Right lobe of liver (tissue), 6 donors: ENCODE data around the gene PAK6. TPM values are rescaled to one million over a fixed set of nuclear protein-coding genes. Genes with fewer than 3 reads are reported as not detected.

Experiments used
- ATAC-seq, 4 donors: fragments of 200-7000 bp; cut with Tn5 transposase; one replicate each; pipeline ENCODE4 v1.9.1; 2020; ENCODE audit warnings: mild to moderate bottlenecking in 4 of 4, moderate library complexity in 4 of 4
- DNase-seq, 3 donors: peaks; one replicate each; pipeline ENCODE4 v3.0.0-alpha.2; 2020
- H3K27ac ChIP-seq, 3 donors: fragments of 200-600 bp; one replicate each; pipeline ENCODE4 v1.8.0; 2022
- H3K27me3 ChIP-seq, 2 donors: fragments of 200-600 bp; one replicate each; pipeline ENCODE4 v1.8.0; 2022
- H3K36me3 ChIP-seq, 4 donors: fragments of 200-600 bp; sonication (generic) in 1 of 4; one replicate each; pipeline versions ENCODE4 v1.5.1 to v1.8.0; 2017 to 2022; ENCODE audit warnings: control low read depth in 1 of 4
- H3K4me1 ChIP-seq, 4 donors: fragments of 200-600 bp; sonication (generic) in 1 of 4; one replicate each; pipeline versions ENCODE4 v1.5.1 to v1.8.0; 2017 to 2022; ENCODE audit warnings: control low read depth in 1 of 4
- H3K4me3 ChIP-seq, 3 donors: fragments of 200-600 bp; one replicate each; pipeline ENCODE4 v1.8.0; 2022
- H3K9me3 ChIP-seq, 4 donors: fragments of 200-600 bp; sonication (generic) in 1 of 4; one replicate each; pipeline versions ENCODE4 v1.5.1 to v1.8.0; 2017 to 2022; ENCODE audit warnings: control low read depth in 1 of 4
- CTCF ChIP-seq, 4 donors: fragments of 200-600 bp in 3 of 4; fragments of 450-650 bp in 1 of 4; IDR thresholded peaks; one replicate each; pipeline versions ENCODE4 v1.5.1 to v1.8.0; 2016 to 2022; ENCODE audit warnings: antibody characterized with exemption in 4 of 4, mild to moderate bottlenecking in 2 of 4
- POLR2A ChIP-seq: fragments of 450-650 bp; IDR thresholded peaks from one replicate; pipeline ENCODE4 v1.6.1; 2017; ENCODE audit warnings: antibody characterized with exemption, mild to moderate bottlenecking
- WGBS: methylation state at CpG from one replicate; pipeline ENCODE4 v1.1.6; 2018; ENCODE audit warnings: low coverage, low lambda C conversion rate; ENCODE audit not compliant: insufficient coverage; ENCODE audit errors: missing lambda C conversion rate; 5-methylcytosine and 5-hydroxymethylcytosine counted together
- intact Hi-C, 2 donors: fragments of 100-400 bp; cut with DNase I; formaldehyde crosslinking; loops; one replicate each; pipeline versions ENCODE4 v1.11.2 to v1.14.1; 2022
- total RNA-seq, 6 experiments: library from RNA; depleted of rRNA in 2 of 6; stranded (reverse); fragments of >200 nt in 2 of 6; fragmentation: NEBNext Ultra II Directional in 3 of 6; extraction: Animal tissue kit (Norgen Biotek cat#: 25700) in 3 of 6; gene quantifications; one replicate each; pipeline versions ENCODE4 v1.1.0 to v1.2.4, GENCODE V29; 2016 to 2023
- donor health status: DM: no; HTN: yes; CAD: no.
- donor health status: DM: no; HTN: no; CAD: no.
- donor health status: DM: no; HTN: no; CAD: no.
- donor health status: DM: no; HTN: yes; CAD: no.
- donor health status: DM: no; HTN: yes; CAD: no.

The PAK6 gene
- total RNA-seq, 6 experiments from 2014 or later: 0.05 to 0.19 (median 0.10) TPM; not detected in 2

GRCh38 chr15:40242601-40243000 lies 3.7 kb downstream of the PAK6 start:
- no peak for ATAC-seq
- Histone ChIP-seq H3K9me3 (no peaks in the 10 kb centered on the region), H3K4me1 (peaks cover 0 to 4% (median 0%) of the 10 kb centered on the region in 4 donors), H3K27ac (no peak overlapping the region), H3K36me3 (no peaks in the 10 kb centered on the region), H3K4me3 (no peak overlapping the region), H3K27me3 (no peaks in the 10 kb centered on the region)
- DNase-seq: peak in 1 of 3 donors; percentile 2
- no peak for TF ChIP-seq POLR2A
- TF ChIP-seq CTCF (IDR thresholded peaks at IDR 0.05): no peak
- intact Hi-C loops: no loop called here
- WGBS: 82% methylated on average over 3 of the region's 5 CpGs

- peak in 1 of 3 donors; percentile 8 for DNase-seq
- no peaks in the 10 kb centered on the region for H3K27me3 ChIP-seq
- ATAC-seq: no peak
- no peaks in the 10 kb centered on the region for H3K36me3 ChIP-seq
- no peaks in the 10 kb centered on the region for H3K9me3 ChIP-seq
- intact Hi-C loops: no loop called here
- TF ChIP-seq CTCF (IDR thresholded peaks at IDR 0.05) (no peak), POLR2A (no peak)
- no peak overlapping the region for H3K4me3 ChIP-seq
- H3K27ac ChIP-seq: no peak overlapping the region
- peaks cover 0 to 4% (median 0%) of the 10 kb centered on the region in 4 donors for H3K4me1 ChIP-seq
- 75% methylated on average over 9 of the region's 9 CpGs for WGBS
Observed at GRCh38 chr15:40243126-40243810, 4.4 kb downstream of the PAK6 start.

- intact Hi-C loops: no loop called here
- Histone ChIP-seq H3K36me3 (no peaks in the 10 kb centered on the region), H3K4me1 (no peaks in the 10 kb centered on the region), H3K4me3 (no peak overlapping the region), H3K27me3 (no peaks in the 10 kb centered on the region), H3K27ac (no peak overlapping the region), H3K9me3 (no peaks in the 10 kb centered on the region)
- TF ChIP-seq CTCF (IDR thresholded peaks at IDR 0.05) (no peak), POLR2A (no peak)
- WGBS: 65% methylated on average over 2 of the region's 5 CpGs
- DNase-seq: peak in 2 of 3 donors; percentile 10 to 19
- ATAC-seq: no peak
Observed at GRCh38 chr15:40244961-40245523, 6.2 kb downstream of the PAK6 start.

GRCh38 chr15:40245666-40246450 lies 7.0 kb downstream of the PAK6 start:
- TF ChIP-seq POLR2A (no peak), CTCF (IDR thresholded peaks at IDR 0.05) (no peak)
- intact Hi-C loops: no loop called here
- Histone ChIP-seq H3K27ac (no peak overlapping the region), H3K9me3 (no peaks in the 10 kb centered on the region), H3K27me3 (no peaks in the 10 kb centered on the region), H3K4me3 (no peak overlapping the region), H3K4me1 (no peaks in the 10 kb centered on the region), H3K36me3 (no peaks in the 10 kb centered on the region)
- WGBS: 81% methylated on average over 6 of the region's 9 CpGs
- peak in 2 of 3 donors; percentile 9 to 37 for DNase-seq
- ATAC-seq: no peak
